K562 (cell line): ENCODE measurements around the gene LMAN2. TPM values are rescaled to one million over a fixed set of nuclear protein-coding genes. Genes with fewer than 3 reads are reported as not detected.

Experiments used
- CCNT2 ChIP-seq: IDR thresholded peaks from 2 replicates; pipeline ENCODE4 v1.6.1; 2011; ENCODE audit warnings: borderline replicate concordance, low read depth, mild to moderate bottlenecking, moderate library complexity, mixed read lengths, low read length; ENCODE audit not compliant: insufficient read length; ENCODE audit errors: extremely low read depth
- GATA2 ChIP-seq: sonication (generic); formaldehyde crosslinking; IDR thresholded peaks from 2 replicates; pipeline ENCODE4 v1.4.0; 2020; ENCODE audit warnings: mild to moderate bottlenecking, missing genetic modification reagents
- NELFE ChIP-seq: IDR thresholded peaks from 2 replicates; pipeline ENCODE4 v1.6.1; 2011; ENCODE audit warnings: mild to moderate bottlenecking; ENCODE audit not compliant: insufficient read depth, insufficient read length
- NR2C2 ChIP-seq, 2 experiments: fragments of 200-800 bp in 1 of 2; sonication (Bioruptor generic) in 1 of 2; sonication (generic) in 1 of 2; formaldehyde crosslinking in 1 of 2; IDR thresholded peaks; 2 replicates each; pipeline versions ENCODE4 v1.6.1 to v1.8.0; 2016 to 2022; ENCODE audit warnings: mild to moderate bottlenecking in 1 of 2, missing compliant biosample characterization in 1 of 2, missing genetic modification characterization in 1 of 2, missing genetic modification reagents in 1 of 2
- POLR2AphosphoS5 ChIP-seq: IDR thresholded peaks from 2 replicates; pipeline ENCODE4 v1.6.1; 2011; ENCODE audit warnings: mild to moderate bottlenecking, low read depth, low read length, moderate library complexity; ENCODE audit not compliant: control insufficient read depth, insufficient read depth
- RAD51 ChIP-seq: fragments of 450-650 bp; IDR thresholded peaks from 2 replicates; pipeline ENCODE4 v1.7.1; 2016; ENCODE audit warnings: low read depth, mild to moderate bottlenecking, borderline replicate concordance
- SAP30 ChIP-seq: fragments of 200-600 bp; sonication (generic); IDR thresholded peaks from 2 replicates; pipeline ENCODE4 v1.6.1; 2012; ENCODE audit warnings: borderline replicate concordance, low read depth, mild to moderate bottlenecking, moderate library complexity, low read length, control low read depth, inconsistent platforms; ENCODE audit not compliant: insufficient read depth, poor library complexity, severe bottlenecking
- XRCC5 ChIP-seq: fragments of 200-400 bp; formaldehyde crosslinking; IDR thresholded peaks from 2 replicates; pipeline ENCODE4 v1.6.1; 2017; ENCODE audit warnings: low read depth, mild to moderate bottlenecking, low read length
- ZMIZ1 ChIP-seq, 2 experiments: fragments of 150-350 bp in 1 of 2; IDR thresholded peaks; 2 replicates each; pipeline ENCODE4 v1.6.1; 2012 to 2016; ENCODE audit warnings: low read depth in 2 of 2, low read length in 2 of 2, mild to moderate bottlenecking in 1 of 2, moderate library complexity in 1 of 2
- ZNF143 ChIP-seq: sonication (generic); formaldehyde crosslinking; IDR thresholded peaks from 2 replicates; pipeline ENCODE4 v1.9.0; 2022; ENCODE audit warnings: mild to moderate bottlenecking, missing genetic modification reagents
- ZNF76 ChIP-seq: fragments of 250-450 bp; sonication (Bioruptor Pico); IDR thresholded peaks from 2 replicates; pipeline ENCODE4 v1.4.0; 2020; ENCODE audit warnings: mild to moderate bottlenecking, moderate library complexity, borderline replicate concordance
- polyA plus RNA-seq, 8 experiments: library from polyadenylated mRNA; depleted of rRNA in 4 of 8; stranded (reverse) in 5 of 8; unstranded in 3 of 8; fragments of >200 nt; fragmentation: Nextera tagmentation in 2 of 8; fragmentation: Illumina TruSeq in 1 of 8; extraction: Ambion mirVana in 2 of 8; extraction: Trizol in 1 of 8; gene quantifications; 2 replicates each; pipeline versions ENCODE4 v1.2.1 to v1.2.3, GENCODE V29; 2011 to 2014; ENCODE audit warnings: inconsistent platforms in 1 of 8, missing spikeins in 1 of 8
- total RNA-seq, 7 experiments: library from RNA; depleted of rRNA in 6 of 7; stranded (reverse); fragments of >200 nt in 6 of 7; fragmentation: Illumina TruSeq in 2 of 7; extraction: Trizol in 2 of 7; gene quantifications; 2 replicates each; pipeline versions ENCODE4 v1.2.1 to v1.2.3, GENCODE V29; 2011 to 2021; ENCODE audit warnings: low replicate concordance in 1 of 7
- TF ChIP-seq, protein P1 (sequence below): fragments of 450-650 bp; formaldehyde crosslinking; IDR thresholded peaks from 2 replicates; pipeline ENCODE4 v1.4.0; 2022; ENCODE audit warnings: missing genetic modification characterization
- TF ChIP-seq, protein P2 (sequence below): sonication (generic); formaldehyde crosslinking; IDR thresholded peaks from 2 replicates; pipeline ENCODE4 v1.8.0; 2022; ENCODE audit warnings: missing genetic modification reagents, mild to moderate bottlenecking, borderline replicate concordance
- TF ChIP-seq, protein P3 (sequence below): fragments of 250-450 bp; sonication (Bioruptor Pico); IDR thresholded peaks from 2 replicates; pipeline ENCODE4 v1.4.0; 2020

Gene LMAN2
- total and polyA plus RNA-seq, 9 of the 15 experiments (the other 6 are each of a cell fraction or from before 2014, with no cell fraction given): 2.7 to 254 (median 136) TPM

DNA sequence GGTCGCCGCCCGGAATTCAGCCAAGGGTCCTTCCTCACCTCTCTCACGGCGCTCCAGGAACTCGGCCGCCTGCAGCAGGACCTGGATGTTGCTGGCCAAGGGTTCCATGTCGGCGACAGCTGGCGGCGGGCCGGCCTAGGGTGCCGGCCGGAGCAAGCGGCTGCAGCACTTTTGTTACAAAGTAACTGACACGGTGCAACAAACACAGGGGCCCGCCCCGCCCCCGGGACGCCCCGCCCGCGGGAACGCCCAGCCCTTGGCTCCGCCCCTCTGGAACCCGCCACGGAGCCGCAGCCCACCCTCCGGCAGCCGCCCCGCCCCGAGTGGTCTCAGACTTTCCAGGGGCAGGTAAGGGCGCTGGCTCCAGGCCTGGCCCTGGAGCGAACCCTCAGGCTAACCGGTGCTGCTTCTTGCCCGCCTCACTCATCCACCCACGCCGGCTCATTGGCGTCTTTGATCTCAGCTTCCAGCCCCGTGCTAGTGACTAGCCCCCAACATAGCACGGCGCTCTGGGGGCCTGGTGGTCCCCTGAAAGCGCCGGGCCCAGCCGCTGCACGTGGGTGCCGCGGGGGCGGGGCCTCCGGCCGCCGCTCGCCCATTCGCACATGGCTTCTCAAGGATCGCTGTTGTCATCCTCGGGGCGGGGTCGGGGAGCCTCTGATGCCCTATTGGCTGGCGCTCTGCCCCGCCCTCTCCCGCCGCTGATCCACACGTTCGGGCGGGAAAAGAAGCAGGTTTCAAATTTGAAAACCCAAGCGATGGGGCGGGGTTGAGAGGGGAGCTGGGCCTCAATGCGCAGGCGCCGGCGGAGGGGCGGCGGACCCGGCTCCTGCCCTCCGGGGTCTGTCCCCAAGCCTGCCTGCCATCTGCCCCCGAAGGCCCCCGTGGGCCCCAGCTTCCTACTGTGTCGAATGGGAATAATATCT lies 39.5 kb downstream of the LMAN2 start, which contains the start of gene MXD3 (continued):
- TF ChIP-seq, protein P1, sequence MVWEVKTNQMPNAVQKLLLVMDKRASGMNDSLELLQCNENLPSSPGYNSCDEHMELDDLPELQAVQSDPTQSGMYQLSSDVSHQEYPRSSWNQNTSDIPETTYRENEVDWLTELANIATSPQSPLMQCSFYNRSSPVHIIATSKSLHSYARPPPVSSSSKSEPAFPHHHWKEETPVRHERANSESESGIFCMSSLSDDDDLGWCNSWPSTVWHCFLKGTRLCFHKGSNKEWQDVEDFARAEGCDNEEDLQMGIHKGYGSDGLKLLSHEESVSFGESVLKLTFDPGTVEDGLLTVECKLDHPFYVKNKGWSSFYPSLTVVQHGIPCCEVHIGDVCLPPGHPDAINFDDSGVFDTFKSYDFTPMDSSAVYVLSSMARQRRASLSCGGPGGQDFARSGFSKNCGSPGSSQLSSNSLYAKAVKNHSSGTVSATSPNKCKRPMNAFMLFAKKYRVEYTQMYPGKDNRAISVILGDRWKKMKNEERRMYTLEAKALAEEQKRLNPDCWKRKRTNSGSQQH (CRISPR knock-in tag): no peak
- TF ChIP-seq NELFE: no peak
- TF ChIP-seq, protein P2, sequence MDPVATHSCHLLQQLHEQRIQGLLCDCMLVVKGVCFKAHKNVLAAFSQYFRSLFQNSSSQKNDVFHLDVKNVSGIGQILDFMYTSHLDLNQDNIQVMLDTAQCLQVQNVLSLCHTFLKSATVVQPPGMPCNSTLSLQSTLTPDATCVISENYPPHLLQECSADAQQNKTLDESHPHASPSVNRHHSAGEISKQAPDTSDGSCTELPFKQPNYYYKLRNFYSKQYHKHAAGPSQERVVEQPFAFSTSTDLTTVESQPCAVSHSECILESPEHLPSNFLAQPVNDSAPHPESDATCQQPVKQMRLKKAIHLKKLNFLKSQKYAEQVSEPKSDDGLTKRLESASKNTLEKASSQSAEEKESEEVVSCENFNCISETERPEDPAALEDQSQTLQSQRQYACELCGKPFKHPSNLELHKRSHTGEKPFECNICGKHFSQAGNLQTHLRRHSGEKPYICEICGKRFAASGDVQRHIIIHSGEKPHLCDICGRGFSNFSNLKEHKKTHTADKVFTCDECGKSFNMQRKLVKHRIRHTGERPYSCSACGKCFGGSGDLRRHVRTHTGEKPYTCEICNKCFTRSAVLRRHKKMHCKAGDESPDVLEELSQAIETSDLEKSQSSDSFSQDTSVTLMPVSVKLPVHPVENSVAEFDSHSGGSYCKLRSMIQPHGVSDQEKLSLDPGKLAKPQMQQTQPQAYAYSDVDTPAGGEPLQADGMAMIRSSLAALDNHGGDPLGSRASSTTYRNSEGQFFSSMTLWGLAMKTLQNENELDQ: no peak
- no peak for TF ChIP-seq ZMIZ1 (IDR thresholded peaks at IDR 0.05; ENCODE audit: low read depth in 2 of 2, low read length in 2 of 2)
- TF ChIP-seq, protein P3, sequence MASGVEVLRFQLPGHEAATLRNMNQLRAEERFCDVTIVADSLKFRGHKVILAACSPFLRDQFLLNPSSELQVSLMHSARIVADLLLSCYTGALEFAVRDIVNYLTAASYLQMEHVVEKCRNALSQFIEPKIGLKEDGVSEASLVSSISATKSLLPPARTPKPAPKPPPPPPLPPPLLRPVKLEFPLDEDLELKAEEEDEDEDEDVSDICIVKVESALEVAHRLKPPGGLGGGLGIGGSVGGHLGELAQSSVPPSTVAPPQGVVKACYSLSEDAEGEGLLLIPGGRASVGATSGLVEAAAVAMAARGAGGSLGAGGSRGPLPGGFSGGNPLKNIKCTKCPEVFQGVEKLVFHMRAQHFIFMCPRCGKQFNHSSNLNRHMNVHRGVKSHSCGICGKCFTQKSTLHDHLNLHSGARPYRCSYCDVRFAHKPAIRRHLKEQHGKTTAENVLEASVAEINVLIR: 0 out of 2 replicates have a peak, but pooled peaks have one; percentile 13
- peak; percentile 49; the same call in 1 of the 2 replicates for TF ChIP-seq POLR2AphosphoS5
- peak; percentile 69 for TF ChIP-seq RAD51
- TF ChIP-seq XRCC5: 0 out of 2 replicates have a peak, but pooled peaks have one; percentile 25
- no peak for TF ChIP-seq GATA2 (CRISPR knock-in tag)
- TF ChIP-seq SAP30: peak; percentile 97
- no peak for TF ChIP-seq ZNF143
- peak; percentile 16 for TF ChIP-seq CCNT2
- TF ChIP-seq NR2C2 (CRISPR knock-in tag; IDR thresholded peaks at IDR 0.05): 0 out of 2 replicates have a peak, but pooled peaks have one; percentile 43
- no peak for TF ChIP-seq NR2C2 (tag; IDR thresholded peaks at IDR 0.05)
- TF ChIP-seq ZNF76: no peak
